ENCODE data around the gene SLC38A2.

DNA sequence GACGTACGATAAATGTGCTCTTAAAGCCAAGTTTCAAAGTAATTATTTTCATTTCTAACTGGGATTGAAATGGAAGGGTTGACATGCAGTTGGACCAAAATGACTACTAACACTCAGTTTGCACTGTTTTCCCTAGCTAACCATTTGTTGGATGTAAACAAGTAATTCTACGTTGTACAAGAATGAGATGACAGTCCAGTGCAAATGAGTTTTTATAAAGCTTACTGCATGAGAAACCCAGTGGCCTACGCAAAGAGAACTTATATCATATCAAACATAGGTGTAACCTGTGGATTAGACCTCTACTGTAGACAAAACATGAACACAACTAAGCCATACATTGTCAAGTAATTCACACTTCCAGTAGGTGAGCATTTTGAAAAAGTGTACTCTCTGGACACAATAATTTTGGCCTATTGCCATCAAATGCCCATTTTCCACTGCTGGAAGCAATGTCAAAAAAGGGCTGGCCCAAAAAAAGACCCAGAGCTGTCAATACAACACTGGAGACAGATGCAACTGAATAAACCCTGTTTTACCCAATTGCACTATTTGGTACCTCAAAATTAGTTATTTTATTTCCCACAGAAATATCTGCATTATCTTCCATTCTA lies 12.8 kb downstream of the SLC38A2 start:
- TF ChIP-seq, protein P1, sequence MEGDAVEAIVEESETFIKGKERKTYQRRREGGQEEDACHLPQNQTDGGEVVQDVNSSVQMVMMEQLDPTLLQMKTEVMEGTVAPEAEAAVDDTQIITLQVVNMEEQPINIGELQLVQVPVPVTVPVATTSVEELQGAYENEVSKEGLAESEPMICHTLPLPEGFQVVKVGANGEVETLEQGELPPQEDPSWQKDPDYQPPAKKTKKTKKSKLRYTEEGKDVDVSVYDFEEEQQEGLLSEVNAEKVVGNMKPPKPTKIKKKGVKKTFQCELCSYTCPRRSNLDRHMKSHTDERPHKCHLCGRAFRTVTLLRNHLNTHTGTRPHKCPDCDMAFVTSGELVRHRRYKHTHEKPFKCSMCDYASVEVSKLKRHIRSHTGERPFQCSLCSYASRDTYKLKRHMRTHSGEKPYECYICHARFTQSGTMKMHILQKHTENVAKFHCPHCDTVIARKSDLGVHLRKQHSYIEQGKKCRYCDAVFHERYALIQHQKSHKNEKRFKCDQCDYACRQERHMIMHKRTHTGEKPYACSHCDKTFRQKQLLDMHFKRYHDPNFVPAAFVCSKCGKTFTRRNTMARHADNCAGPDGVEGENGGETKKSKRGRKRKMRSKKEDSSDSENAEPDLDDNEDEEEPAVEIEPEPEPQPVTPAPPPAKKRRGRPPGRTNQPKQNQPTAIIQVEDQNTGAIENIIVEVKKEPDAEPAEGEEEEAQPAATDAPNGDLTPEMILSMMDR (IDR thresholded peaks at IDR 0.05): no peak
- TF ChIP-seq EZH2phosphoT487 (IDR thresholded peaks at IDR 0.05): no peak
- TF ChIP-seq EZH2 (IDR thresholded peaks at IDR 0.05): no peak

Measured in neural progenitor cell (in vitro differentiated cells).